Stimulated activated CD8-positive, alpha-beta memory T cell treated with anti-CD3 and anti-CD28 coated beads, Interleukin-15, amount 100 ng/mL, for 4 hours (primary cell): Measurements from ENCODE around the gene CD209.
A peak's percentile ranks its signal among the peaks of the same experiment; 100 is the strongest.

Experiments used
- DNase-seq, 2 donors: peaks; one replicate each; pipeline ENCODE4 v3.0.0-alpha.2; 2020; ENCODE audit warnings: low read depth in 2 of 2

CD209 gene

GRCh38 chr19:7705387-7706187, 41.7 kb downstream of the CD209 start:
- peak; percentile 38 to 62 for DNase-seq

DNA sequence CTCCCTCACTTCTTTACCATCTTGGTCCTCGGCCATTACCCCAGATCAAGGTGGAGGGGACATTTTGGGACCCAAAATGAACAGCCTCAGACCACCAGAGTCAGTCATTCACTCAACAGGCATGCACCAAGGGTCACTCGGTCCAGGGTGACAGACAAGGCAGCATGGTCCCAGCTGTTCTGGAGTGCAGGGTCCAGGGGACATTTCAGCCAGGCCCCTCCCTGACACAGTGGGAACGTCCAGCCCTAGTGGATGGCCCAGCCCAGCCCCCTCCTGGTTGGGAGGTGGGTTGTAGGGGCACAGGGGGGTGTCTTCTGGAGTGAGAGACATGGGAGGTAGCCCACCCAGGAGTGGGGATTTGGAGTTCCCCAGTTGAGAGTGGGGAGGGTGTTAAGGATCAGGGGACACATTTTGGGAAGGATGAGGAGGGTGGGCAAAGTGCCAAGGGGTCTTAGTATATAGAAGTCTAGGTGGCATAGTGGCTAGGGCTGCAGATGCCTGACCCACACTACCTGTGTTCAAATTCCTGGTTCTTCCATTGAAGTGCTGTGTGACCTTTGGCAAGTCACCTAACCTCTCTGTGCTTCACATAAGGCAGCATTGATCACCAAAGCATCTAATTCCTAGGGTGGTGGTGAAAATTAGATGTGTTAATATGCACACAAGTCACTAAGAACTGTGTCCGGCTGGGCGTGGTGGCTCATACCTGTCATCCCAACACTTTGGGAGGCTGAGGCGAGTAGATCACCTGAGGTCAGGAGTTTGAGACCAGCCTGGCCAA, 42.9 kb downstream of the CD209 start:
- no peak for DNase-seq

DNA sequence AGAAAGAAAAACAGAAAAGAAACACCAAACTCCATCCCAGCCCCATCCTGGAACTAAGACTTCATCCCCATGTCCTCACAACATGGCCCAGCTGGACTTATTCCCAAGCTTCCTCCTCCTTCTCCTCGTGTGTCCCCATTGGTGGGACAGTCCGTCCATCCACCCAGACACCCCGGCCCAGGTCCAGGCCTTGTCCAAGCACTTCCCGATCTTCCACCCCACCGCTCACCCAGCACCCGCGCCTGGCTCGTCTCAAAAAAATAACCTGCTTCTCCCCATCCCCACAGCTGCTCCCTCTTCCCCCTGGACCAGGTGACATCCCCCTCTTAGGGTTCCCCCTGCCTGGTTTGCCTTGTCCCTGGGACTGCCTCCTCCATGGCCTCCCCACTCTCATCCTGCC, 44.0 kb downstream of the CD209 start:
- no peak for DNase-seq

DNA sequence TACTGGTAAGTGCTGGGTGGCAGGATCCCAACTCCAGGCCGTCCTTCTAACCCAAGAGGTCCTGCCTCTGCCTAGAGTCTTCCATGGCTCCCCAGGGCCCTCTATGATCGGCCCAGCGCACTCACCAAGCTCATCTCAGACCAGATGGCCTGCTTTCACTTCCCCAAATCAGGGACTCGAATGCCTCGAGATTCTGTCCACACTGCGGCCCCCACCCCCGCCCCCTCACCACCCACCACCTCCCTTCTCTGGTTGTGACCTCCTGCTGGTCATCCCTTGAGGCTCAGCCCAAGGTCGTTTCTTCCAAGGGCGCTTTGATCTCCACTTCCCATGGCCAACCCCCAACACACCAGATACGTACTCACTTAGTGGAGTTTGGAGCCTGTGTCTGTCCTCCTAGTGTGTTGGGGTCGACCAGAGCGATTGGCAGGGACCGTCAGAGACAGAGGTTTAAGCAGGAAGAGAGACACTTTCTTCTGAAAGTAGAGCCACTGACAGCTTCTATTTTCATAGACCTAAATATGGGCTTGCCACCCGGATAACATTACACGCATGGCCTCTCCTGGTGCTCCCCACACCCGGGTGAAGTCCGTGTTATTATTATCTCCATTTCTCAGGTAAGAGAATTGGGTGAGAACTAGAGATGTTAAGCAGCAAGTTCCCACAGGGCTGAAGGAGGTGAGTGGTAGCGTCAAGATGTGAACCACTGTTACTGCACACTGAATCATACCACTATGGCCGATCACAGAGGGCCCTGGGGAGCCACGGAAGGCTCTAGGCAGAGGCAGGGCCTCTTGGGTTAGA, 45.5 kb downstream of the CD209 start, which contains the start of gene FCER2:
Gene FCER2, minus strand, starts transcription at position 478 of the 804 bp plus-strand sequence. CDS start 2,371 bp downstream, outside the sequence.
- DNase-seq = no peak

DNA sequence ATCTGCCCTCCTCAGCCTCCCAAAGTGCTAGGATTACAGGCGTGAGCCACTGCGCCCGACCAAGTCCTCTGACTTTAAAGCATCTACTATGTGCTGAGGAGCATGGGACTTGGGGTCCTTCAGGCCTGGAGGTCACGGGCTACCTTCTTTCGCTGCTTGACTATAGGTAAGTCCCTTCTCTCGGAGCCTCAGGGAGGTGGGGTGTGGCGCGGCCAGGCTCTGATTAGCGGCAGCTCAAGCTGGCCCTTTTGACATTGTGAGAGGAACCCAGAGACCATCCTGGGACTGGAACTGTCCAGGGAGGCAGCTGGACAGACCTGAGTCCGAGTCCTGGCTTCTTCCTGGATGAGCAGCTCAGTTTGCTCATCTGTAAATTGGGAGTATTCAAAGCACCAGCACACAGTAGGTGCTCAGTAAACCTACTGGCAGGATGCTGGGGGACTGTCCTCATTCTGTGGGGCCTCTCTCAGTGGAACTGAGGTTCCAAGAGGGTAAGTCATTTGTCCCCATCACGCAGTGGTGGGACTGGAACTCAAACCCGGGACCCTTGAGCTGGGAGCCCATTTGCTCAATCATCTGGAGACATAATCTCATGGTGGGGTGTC, 46.2 kb downstream of the CD209 start:
- DNase-seq = no peak

- no peak for DNase-seq
Observed at GRCh38 chr19:7699417-7700401, 47.6 kb downstream of the CD209 start.

DNA sequence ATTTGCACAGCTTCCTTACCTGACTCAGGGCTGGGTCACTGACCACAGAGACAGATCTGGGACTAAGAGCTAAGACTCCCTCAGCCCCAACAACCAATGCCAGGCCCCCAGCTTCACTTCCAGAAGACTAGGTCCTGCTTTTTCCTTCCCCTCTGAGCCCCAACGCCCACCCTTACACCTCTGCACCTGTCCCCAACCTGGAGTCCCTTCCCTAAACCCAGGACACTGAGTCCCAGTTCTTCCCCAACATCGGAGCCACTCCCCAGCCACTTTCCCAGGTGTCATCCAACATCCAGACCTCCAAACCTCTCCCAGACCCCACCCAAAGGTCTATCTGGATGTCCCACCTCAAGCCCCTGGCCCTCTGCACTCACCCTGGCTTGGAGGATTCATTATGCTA, 48.3 kb downstream of the CD209 start:
- DNase-seq = no peak

DNA sequence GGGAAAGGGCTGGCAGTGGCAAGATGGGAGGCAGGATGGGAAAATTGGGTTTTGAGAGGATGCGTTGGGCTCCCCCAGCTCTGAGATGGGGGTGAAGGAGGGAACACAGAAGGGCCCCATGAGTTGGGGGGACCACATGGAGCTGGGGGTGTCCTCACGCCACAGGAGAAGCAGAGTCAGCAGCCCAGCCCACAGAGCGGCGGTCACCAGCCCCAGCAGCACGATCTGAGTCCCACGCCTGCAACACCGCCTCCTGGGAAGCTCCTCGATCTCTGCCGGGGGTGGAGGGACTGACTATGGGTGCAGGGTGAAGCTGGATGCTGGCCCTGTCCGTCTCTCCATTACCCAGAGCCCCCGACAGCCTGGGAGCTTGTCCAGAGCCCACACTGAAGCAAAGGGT, 48.8 kb downstream of the CD209 start:
- DNase-seq = no peak

DNA sequence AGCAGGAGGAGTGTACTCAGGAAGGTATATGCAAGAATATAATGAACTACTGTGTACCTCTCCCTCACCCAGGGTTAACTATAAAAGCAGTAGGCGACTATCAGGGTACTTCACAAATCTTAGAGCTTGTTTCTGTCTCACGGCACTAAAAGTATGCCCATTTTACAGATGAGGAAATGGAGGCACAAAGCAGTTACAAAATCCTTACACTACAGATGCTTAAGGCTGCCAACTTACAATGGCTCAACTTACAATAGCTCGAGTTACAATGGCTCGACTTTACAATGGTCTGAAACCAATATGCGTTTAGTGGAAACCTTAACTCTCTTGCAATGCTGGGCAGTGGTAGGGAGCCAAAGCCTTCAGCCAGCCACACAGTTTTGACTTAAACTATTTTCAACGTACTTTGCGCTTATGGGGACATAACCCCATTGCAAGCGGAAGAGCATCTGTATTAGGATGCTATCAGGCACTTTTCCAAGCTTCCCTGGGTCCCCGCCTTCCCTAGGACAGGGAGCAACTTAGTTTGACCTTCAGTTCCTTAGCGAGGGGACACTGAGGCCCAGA, 49.5 kb downstream of the CD209 start:
- DNase-seq = no peak

GRCh38 chr19:7694499-7694898, 52.8 kb downstream of the CD209 start:
- DNase-seq = no peak

DNA sequence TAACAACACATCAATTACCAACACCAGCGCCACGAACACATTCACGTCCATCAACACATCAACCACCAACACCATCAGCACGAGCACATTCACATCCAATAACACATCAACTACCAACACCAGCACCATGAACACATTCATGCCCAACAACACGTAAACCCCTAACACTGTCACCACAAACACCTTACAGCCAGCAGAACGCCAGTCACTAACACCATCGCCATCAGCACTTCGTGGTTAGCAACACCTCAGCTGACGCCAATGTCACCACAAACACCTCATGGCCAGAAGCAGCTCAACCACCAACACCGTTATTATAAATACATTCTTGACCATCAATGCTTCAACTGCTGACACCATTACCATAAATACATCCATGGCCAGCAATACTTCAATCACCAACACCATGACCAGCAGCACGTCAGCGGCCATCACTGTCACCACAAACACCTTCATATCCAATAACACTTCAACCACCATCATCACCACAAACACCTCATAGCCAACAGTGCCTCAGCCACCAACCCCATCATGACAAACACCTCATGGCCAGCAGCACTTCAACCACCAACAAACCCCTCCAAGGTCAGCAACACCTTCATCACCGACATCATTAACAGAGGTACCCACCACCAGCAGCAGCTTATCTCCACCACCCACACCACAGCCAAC, 54.8 kb downstream of the CD209 start:
- DNase-seq = no peak

GRCh38 chr19:7691497-7691896, 55.8 kb downstream of the CD209 start:
- no peak for DNase-seq

- DNase-seq = no peak
Observed at GRCh38 chr19:7690779-7691258, 56.5 kb downstream of the CD209 start.
